AG04449 (cell line): ENCODE results near the gene ZBTB16.

Source experiments
- CTCF ChIA-PET: fragments of 350-600 bp; formaldehyde crosslinking; extraction: SDS; loops from one replicate; lab custom pipeline; 2021; ENCODE audit warnings: antibody characterized with exemption; lab: Yijun Ruan, JAX
- POLR2A ChIA-PET: fragments of 400-600, 350-600 bp; formaldehyde crosslinking; extraction: SDS; loops from one replicate; lab custom pipeline; 2020; ENCODE audit warnings: antibody characterized with exemption, inconsistent platforms; lab: Yijun Ruan, JAX
- DNase-seq: peaks from one replicate; pipeline ENCODE4 v3.0.0-alpha.2; 2010; ENCODE audit warnings: low read depth, low spot score
- H3K4me3 ChIP-seq: 2 replicates; pipeline ENCODE4 v1.5.1; 2011; ENCODE audit warnings: low read depth, mild to moderate bottlenecking, control low read depth, low read length
- CTCF ChIP-seq: IDR thresholded peaks from one replicate; pipeline ENCODE4 v1.5.1; 2011; ENCODE audit warnings: mild to moderate bottlenecking, moderate library complexity, low read length, control low read depth, inconsistent platforms; ENCODE audit not compliant: insufficient read depth; ENCODE audit errors: missing control alignments

The ZBTB16 gene

DNA sequence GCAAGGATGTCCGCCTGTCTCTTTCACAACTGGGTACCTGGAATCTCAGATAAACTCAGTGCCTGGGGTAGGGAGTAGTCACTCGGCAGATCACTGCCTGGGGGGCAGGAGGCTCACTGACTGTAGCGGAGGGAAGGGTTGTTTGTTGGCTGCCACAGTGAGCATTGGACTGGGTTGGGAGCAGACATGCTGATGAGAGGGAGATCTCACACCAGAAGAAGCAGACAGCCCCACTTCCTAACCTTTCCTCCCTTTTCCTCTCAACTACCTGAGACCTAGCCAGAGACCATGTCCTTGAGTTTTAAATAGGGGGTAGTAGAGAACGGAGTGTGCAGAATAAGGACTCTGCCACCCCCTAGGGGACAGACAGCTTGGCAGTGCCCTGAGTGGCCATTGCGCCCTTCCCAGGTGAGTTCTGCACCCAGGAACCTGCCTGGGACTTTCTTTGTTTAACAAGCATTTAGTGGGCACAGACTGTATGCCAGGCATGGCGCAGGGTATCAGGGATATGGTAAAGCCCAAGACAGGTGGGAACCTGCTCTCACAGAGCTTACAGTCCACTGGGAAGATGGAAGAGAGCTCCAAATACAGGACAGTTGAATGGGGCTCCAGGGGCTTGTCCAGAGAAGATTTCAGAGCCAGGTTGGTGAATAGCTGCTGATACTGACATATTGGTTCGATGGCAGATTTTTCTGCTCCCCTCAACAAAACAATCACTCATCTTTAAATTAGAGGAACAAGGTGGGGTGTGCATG lies 121.0 kb downstream of the ZBTB16 start:
- POLR2A ChIA-PET: no interaction called here
- peak; percentile 31 for TF ChIP-seq CTCF

DNA sequence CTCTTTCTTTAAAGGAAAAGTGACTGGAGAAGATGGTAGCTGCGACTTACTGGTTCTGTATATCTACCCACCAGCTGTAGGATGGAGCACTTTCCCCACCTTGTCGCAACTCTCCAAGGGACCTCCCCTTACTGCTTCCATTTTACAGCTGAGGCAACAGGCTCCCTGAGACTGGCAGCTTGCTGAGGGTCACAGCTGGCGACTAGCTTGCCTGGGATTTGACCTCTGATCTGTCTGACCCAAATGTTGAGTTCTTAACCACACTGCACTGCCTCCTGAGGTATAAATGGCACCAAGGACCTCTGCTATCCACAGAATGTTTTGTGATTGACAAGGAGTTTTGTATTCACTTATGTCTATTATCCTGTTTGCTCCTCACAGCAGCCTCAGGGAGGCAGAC lies 121.7 kb downstream of the ZBTB16 start:
- no peak for TF ChIP-seq CTCF
- DNase-seq: no peak
- H3K4me3 ChIP-seq: no peak overlapping the region
- ChIA-PET POLR2A (no interaction called here), CTCF (no interaction called here)

More for the DNA sequence above, 121.0 kb downstream of the ZBTB16 start:
- CTCF ChIA-PET: no interaction called here
- DNase-seq: no peak
- H3K4me3 ChIP-seq: no peak overlapping the region

DNA sequence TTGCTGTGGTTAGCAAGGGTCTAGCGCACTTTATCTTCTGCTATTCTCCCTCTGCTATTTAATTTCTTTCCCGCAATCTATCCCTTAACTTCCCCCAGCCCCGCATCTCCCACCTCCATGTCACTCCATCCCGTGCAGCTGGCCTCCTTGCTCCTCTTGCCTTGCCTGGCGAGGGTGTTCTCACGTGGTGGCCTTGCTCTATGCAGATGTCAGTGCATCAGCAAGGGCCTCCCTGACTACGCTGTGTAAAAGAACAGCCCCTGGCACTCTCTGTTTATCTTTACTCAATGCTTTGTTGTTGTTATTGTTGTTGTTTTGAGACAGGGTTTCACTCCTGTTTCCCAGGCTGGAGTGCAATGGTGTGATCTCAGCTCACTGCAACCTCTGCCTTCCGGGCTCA lies 122.2 kb downstream of the ZBTB16 start:
- ChIA-PET POLR2A (no interaction called here), CTCF (no interaction called here)
- DNase-seq: no peak
- H3K4me3 ChIP-seq: no peak overlapping the region
- no peak for TF ChIP-seq CTCF

DNA sequence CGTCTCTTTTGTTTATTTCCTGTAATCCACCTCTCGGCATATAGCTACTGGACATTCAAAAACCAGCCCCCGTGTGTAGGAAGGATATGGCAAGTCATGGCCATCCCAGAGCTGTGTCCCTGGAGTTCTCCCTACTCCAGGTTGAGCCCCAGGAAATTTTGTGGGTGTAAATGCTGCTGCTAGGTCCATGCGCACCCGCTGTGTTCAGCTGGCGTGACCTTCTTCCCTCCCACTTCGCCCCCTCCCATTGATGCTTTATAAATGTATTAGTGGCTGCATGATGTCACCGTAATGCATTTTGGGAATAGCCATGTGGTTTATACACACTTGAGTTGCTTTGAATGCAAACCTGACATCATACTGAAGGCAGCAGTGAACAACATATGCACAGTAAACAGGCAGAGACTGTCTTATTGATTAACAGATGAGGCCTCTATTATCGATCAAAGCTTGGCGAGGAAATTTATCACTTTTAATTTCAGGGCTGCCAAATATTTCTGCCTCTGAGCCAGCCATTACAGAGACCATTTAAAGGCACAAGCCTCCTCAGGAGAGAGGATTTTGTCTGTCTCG lies 123.0 kb downstream of the ZBTB16 start:
- no peak for DNase-seq
- CTCF ChIA-PET: no interaction called here
- POLR2A ChIA-PET: no interaction called here
- no peak overlapping the region for H3K4me3 ChIP-seq
- TF ChIP-seq CTCF: no peak

DNA sequence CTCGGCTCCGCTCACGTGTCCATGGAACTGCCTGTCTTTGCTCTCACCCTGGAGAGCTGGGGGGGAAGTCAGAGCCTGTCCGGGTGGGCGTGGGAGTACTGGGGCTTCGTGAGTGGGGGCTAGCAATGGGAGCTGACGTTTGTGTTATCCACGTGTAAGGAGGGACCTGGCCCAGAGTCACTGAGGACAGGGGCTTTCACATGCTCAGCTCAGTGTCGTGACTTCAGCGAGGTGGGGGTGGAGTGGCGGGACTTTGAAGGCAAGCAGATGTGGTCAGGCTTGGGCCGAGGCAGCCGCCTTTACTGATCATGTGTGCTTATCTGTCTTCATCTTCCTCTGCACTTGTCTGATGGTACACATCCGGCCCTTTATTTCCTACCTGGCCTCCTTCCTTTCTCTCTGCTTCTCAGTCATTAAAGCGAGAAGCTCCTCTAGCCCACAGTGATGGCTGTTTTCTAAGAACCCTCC lies 123.6 kb downstream of the ZBTB16 start:
- no peak for DNase-seq
- ChIA-PET CTCF (no interaction called here), POLR2A (no interaction called here)
- H3K4me3 ChIP-seq: no peak overlapping the region
- no peak for TF ChIP-seq CTCF

- TF ChIP-seq CTCF: no peak
- no peak for DNase-seq
- ChIA-PET CTCF (no interaction called here), POLR2A (no interaction called here)
- H3K4me3 ChIP-seq: no peak overlapping the region
Measured at GRCh38 chr11:114185436-114185835, 125.9 kb downstream of the ZBTB16 start.
